ENCODE results near the gene ENDOU. TPM values are rescaled to one million over a fixed set of nuclear protein-coding genes. Genes with fewer than 3 reads are reported as not detected.

The ENDOU gene
- total RNA-seq, 6 donors from 2014 or later, result 0.14 to 2.1 (median 0.83) TPM; not detected in 2

DNA sequence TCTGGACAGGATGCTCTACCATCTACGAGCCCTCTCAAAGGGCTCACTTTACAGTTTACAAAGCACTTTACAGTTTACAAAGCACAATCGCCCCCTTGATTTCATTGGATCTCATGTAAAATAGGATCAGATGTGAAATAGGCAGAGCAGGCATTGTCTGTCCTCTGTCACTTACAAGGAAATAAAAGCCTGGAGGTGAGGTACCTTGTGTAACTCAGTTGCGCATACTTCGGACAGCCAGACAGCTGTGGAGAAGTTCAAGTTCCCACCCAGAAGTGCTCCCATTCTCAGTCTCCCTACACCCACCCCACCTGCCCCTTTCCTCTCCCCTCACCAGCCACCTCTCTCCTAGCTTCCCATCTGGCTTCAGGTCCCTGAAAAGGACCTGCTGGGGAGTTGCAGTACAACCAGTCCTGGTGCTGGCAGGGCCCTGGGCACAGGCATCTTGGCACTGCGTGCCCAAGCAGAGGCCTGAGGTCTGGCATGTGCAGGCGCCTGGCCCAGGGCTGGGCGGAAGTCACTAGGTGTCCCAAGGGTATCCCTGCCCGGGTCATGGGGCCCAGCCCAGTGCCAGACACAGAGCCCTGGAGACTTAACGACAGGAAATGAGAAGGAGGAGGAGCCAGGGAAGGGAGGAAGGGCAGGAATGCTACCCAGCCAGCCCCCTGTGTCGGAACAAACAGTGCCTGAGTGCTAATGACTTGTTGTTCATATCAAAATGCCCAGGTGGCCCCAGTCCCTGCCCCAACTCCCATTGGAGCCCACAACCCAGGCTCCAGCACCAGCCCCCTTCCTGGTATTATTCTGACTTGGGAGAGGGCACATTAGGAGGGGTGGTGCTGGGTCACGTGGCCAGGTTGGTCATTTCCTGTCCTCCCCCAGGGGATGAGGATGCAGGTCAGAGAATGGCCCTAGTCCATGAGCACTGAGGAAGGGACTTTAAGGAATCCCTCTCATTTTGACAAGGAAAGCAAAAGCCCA, 28.0 kb upstream of the ENDOU start:
- Histone ChIP-seq H3K4me1 (peaks cover 56 to 67% (median 60%) of the 10 kb centered on the region in 4 donors), H3K27me3 (no peaks in the 10 kb centered on the region), H3K27ac (peak overlapping the region; percentile 66 to 90 (median 80)), H3K9me3 (no peaks in the 10 kb centered on the region), H3K4me3 (no peak overlapping the region), H3K36me3 (peaks cover 0 to 32% (median 17%) of the 10 kb centered on the region in 4 donors)
- DNase-seq (peak; percentile 85 to 93), ATAC-seq (ENCODE audit: low FRiP score in 2 of 2) (peak; percentile 38 to 86)
- WGBS, 2 donors, result 37 to 48% methylated on average over 7 to 11 of the region's 11 CpGs
- TF ChIP-seq POLR2A (IDR thresholded peaks at IDR 0.05), result peak in 1 of 4 donors; percentile 26
- TF ChIP-seq EP300 (IDR thresholded peaks at IDR 0.05), result peak in 2 of 4 donors; percentile 48 to 54
- TF ChIP-seq, protein P1, sequence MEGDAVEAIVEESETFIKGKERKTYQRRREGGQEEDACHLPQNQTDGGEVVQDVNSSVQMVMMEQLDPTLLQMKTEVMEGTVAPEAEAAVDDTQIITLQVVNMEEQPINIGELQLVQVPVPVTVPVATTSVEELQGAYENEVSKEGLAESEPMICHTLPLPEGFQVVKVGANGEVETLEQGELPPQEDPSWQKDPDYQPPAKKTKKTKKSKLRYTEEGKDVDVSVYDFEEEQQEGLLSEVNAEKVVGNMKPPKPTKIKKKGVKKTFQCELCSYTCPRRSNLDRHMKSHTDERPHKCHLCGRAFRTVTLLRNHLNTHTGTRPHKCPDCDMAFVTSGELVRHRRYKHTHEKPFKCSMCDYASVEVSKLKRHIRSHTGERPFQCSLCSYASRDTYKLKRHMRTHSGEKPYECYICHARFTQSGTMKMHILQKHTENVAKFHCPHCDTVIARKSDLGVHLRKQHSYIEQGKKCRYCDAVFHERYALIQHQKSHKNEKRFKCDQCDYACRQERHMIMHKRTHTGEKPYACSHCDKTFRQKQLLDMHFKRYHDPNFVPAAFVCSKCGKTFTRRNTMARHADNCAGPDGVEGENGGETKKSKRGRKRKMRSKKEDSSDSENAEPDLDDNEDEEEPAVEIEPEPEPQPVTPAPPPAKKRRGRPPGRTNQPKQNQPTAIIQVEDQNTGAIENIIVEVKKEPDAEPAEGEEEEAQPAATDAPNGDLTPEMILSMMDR (IDR thresholded peaks at IDR 0.05), result peak in 1 of 6 experiments; percentile 16
- peak; percentile 67 to 85 for TF ChIP-seq POLR2AphosphoS5 (IDR thresholded peaks at IDR 0.05)

DNA sequence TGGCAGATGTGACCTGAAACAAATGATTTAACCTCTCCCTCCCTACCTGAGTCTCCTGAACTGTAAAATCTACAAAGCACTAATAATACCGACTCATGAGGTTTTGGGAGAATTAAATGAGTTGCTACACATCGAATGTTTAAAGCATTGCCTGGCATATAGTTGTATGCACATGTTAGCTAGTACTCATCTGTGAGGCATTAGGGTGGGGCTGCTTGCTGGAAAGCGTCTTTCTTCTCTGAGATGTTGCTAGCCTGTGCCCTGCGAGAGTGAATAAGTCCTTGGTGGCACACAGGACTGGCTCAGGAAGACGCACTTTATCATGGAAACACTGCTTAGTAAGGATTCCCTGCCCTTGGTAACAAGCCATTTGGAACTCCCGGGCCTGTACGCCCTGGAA, 27.3 kb upstream of the ENDOU start:
- no peaks in the 10 kb centered on the region for H3K27me3 ChIP-seq
- H3K4me3 ChIP-seq, result no peak overlapping the region
- H3K27ac ChIP-seq, result peak overlapping the region; percentile 66 to 90 (median 80)
- ATAC-seq (ENCODE audit: low FRiP score in 2 of 2) (no peak), DNase-seq (no peak)
- no peak for TF ChIP-seq POLR2AphosphoS5 (IDR thresholded peaks at IDR 0.05)
- TF ChIP-seq EP300 (IDR thresholded peaks at IDR 0.05), result no peak
- TF ChIP-seq POLR2A (IDR thresholded peaks at IDR 0.05), result no peak
- TF ChIP-seq, protein P1 (IDR thresholded peaks at IDR 0.05), result no peak
- H3K9me3 ChIP-seq, result no peaks in the 10 kb centered on the region
- H3K4me1 ChIP-seq, result peaks cover 48 to 59% (median 52%) of the 10 kb centered on the region in 4 donors
- WGBS, 2 donors, result 66 to 79% methylated on average over 6 to 7 of the region's 7 CpGs
- H3K36me3 ChIP-seq, result peaks cover 0 to 39% (median 21%) of the 10 kb centered on the region in 4 donors

DNA sequence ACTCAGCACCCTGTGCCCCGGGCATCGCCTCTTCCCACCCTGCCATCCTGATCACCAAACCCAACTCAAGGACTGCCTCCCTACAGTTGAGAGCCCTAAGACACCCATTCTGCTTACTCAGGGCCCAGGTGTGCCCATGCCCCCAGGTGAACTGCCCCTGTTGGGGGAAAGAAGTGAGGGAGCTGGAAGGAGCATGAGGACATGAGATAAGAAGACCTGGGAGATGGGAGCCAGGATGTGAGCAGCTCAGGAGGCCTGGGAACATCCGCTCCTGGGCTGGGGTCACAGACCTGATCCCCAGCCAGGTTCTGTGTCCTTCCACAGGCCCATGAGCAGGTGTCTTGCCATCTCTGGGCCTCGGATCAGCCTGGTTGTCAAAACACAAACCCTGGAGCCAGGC, 26.8 kb upstream of the ENDOU start:
- Histone ChIP-seq H3K27ac (peak overlapping the region in 3 of 4 donors; percentile 66 to 90 (median 77)), H3K4me3 (no peak overlapping the region), H3K4me1 (peaks cover 45 to 55% (median 48%) of the 10 kb centered on the region in 4 donors), H3K36me3 (peaks cover 0 to 43% (median 23%) of the 10 kb centered on the region in 4 donors), H3K9me3 (no peaks in the 10 kb centered on the region), H3K27me3 (no peaks in the 10 kb centered on the region)
- ATAC-seq (ENCODE audit: low FRiP score in 2 of 2) (no peak), DNase-seq (no peak)
- WGBS, 2 donors, result 80 to 88% methylated on average over 4 of the region's 4 CpGs
- TF ChIP-seq, protein P1 (IDR thresholded peaks at IDR 0.05), result no peak
- TF ChIP-seq POLR2AphosphoS5 (IDR thresholded peaks at IDR 0.05) (no peak), POLR2A (IDR thresholded peaks at IDR 0.05) (no peak), EP300 (IDR thresholded peaks at IDR 0.05) (no peak)

DNA sequence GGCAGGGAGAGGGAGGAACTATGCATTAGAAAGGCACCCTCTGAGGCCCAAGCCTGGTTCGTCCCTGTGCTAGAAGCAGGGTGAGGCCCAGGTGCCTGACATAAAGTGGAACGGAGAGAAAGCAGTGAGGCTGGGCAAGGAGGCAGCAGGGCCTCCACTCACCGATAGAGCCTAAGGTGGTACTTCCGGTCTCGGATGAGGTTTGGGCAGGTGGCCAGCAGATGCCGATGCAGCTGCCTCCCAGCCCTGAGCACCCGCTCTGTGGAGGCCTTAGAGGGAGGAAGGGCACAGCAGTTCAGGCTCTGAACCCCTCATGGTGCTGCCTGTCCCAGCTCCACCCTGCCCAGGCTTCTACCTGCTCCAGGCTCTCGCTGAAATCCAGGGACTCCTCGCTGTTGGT, 26.3 kb upstream of the ENDOU start:
- Histone ChIP-seq H3K4me3 (no peak overlapping the region), H3K4me1 (peaks cover 41 to 49% (median 44%) of the 10 kb centered on the region in 4 donors), H3K27ac (peak overlapping the region in 1 of 4 donors; percentile 77), H3K27me3 (no peaks in the 10 kb centered on the region), H3K9me3 (no peaks in the 10 kb centered on the region), H3K36me3 (peaks cover 0 to 48% (median 24%) of the 10 kb centered on the region in 4 donors)
- ATAC-seq (ENCODE audit: low FRiP score in 2 of 2) (no peak), DNase-seq (no peak)
- 77 to 88% methylated on average over 5 to 9 of the region's 9 CpGs for WGBS, 2 donors
- TF ChIP-seq POLR2AphosphoS5 (IDR thresholded peaks at IDR 0.05) (no peak), EP300 (IDR thresholded peaks at IDR 0.05) (no peak), POLR2A (IDR thresholded peaks at IDR 0.05) (no peak)
- TF ChIP-seq, protein P1 (IDR thresholded peaks at IDR 0.05), result no peak

All from upper lobe of left lung (tissue), 6 donors.